ENCODE results near the gene HECTD4. TPM values are rescaled to one million over a fixed set of nuclear protein-coding genes. Genes with fewer than 3 reads are reported as not detected.

HECTD4 gene
- total RNA-seq, 1 experiment from 2014 or later: 31.2 TPM

DNA sequence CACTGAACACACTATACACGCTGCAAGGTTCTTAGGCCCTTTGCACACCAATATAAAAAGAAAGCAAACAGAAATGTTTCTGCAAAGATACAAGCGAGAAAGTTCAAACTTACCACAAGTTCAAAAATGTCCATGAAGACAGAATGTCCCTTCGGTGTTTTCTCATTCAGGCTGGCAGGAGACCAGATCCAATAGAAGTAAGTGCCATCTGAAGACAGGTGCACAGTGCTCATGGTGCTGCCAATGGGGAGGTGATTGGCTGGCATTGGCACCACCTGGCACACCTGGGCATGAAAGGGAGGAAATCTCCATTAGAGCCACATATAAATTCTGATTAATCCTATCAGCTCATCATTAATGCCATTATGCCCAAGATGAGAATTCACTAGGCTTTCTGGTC lies 76.3 kb downstream of the HECTD4 start:
- no peaks in the 10 kb centered on the region for H3K27me3 ChIP-seq (ENCODE audit: insufficient read depth, low read length)
- intact Hi-C loops (cut with micrococcal nuclease): no loop called here
- H3K79me2 ChIP-seq (ENCODE audit: insufficient read depth, low read length): no peaks in the 10 kb centered on the region
- no peaks in the 10 kb centered on the region for H3K36me3 ChIP-seq (ENCODE audit: control insufficient read depth in 1 of 2, insufficient read depth in 2 of 2, low read length in 2 of 2)
- H3K4me2 ChIP-seq (ENCODE audit: low read length): no peak overlapping the region
- RAD21 ChIA-PET (ENCODE audit: low non-redundant PET in 1 of 2, low total read pairs in 2 of 2, uncharacterized antibody in 2 of 2, unreplicated experiment in 2 of 2): no interaction called here
- H3K27ac ChIP-seq (ENCODE audit: low read depth, low read length): no peak overlapping the region
- BruUV-seq (replicated peaks): no TSS peak
- ATAC-seq: no peak
- DNase-seq (ENCODE audit: low read depth, low spot score): no peak
- no peak overlapping the region for H2AFZ ChIP-seq (ENCODE audit: low read depth, low read length, poor library complexity, severe bottlenecking)
- POLR2A ChIA-PET: no interaction called here
- CTCF ChIA-PET: no interaction called here
- H4K20me1 ChIP-seq (ENCODE audit: insufficient read depth): 0 out of 2 replicates have a peak, but pooled peaks cover 4% of the 10 kb centered on the region
- no peak overlapping the region for H3K9ac ChIP-seq (ENCODE audit: low read length)
- H3K9me3 ChIP-seq (ENCODE audit: control insufficient read depth in 1 of 2, insufficient read depth in 1 of 2, low read depth in 1 of 2, low read length in 2 of 2): no peaks in the 10 kb centered on the region
- H3K4me1 ChIP-seq (ENCODE audit: control insufficient read depth in 1 of 2, insufficient read depth in 2 of 2, low read length in 2 of 2): no peaks in the 10 kb centered on the region
- no peak overlapping the region for H3K4me3 ChIP-seq (replicated peaks in 1 of 2; ENCODE audit: low read depth in 1 of 2, low read length in 2 of 2)
- no peaks in the 10 kb centered on the region for H3K9me2 ChIP-seq (ENCODE audit: insufficient read depth)
- TF ChIP-seq EGR1 (IDR thresholded peaks at IDR 0.05; ENCODE audit: low read depth): no peak

DNA sequence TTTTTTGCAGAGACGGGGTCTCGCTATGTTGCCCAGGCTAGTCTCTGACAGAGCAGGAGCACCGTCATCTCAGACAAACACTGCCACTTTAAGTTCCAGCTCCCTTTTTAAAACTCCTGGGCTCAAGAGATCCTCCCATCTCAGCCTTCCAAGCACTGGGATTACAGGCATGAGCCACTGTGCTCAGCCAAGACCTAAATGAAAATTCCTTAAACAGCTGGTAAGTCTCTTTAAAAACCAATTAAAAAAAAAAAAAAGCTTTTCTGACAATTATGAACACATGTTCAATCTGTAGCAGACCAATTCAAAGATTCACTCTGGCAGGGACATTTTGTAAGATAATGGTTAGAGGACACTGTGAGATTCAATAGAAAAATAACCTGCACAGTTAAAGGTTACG lies 77.8 kb downstream of the HECTD4 start:
- no peak overlapping the region for H3K9ac ChIP-seq (ENCODE audit: low read length)
- no peak overlapping the region for H3K27ac ChIP-seq (ENCODE audit: low read depth, low read length)
- no peaks in the 10 kb centered on the region for H3K9me2 ChIP-seq (ENCODE audit: insufficient read depth)
- H3K9me3 ChIP-seq (ENCODE audit: control insufficient read depth in 1 of 2, insufficient read depth in 1 of 2, low read depth in 1 of 2, low read length in 2 of 2): no peaks in the 10 kb centered on the region
- no TSS peak for BruUV-seq (replicated peaks)
- DNase-seq (ENCODE audit: low read depth, low spot score): no peak
- H3K4me2 ChIP-seq (ENCODE audit: low read length): no peak overlapping the region
- ChIA-PET POLR2A (no interaction called here), CTCF (no interaction called here), RAD21 (ENCODE audit: low non-redundant PET in 1 of 2, low total read pairs in 2 of 2, uncharacterized antibody in 2 of 2, unreplicated experiment in 2 of 2) (no interaction called here)
- no peak overlapping the region for H2AFZ ChIP-seq (ENCODE audit: low read depth, low read length, poor library complexity, severe bottlenecking)
- H3K79me2 ChIP-seq (ENCODE audit: insufficient read depth, low read length): no peaks in the 10 kb centered on the region
- H3K36me3 ChIP-seq (ENCODE audit: control insufficient read depth in 1 of 2, insufficient read depth in 2 of 2, low read length in 2 of 2): no peaks in the 10 kb centered on the region
- no peak for ATAC-seq
- no peaks in the 10 kb centered on the region for H3K27me3 ChIP-seq (ENCODE audit: insufficient read depth, low read length)
- no peaks in the 10 kb centered on the region for H3K4me1 ChIP-seq (ENCODE audit: control insufficient read depth in 1 of 2, insufficient read depth in 2 of 2, low read length in 2 of 2)
- TF ChIP-seq FOSL1 (IDR thresholded peaks at IDR 0.05; ENCODE audit: low read depth) (no peak), CEBPB (IDR thresholded peaks at IDR 0.05; ENCODE audit: low read depth) (no peak)
- TF ChIP-seq, protein P1, sequence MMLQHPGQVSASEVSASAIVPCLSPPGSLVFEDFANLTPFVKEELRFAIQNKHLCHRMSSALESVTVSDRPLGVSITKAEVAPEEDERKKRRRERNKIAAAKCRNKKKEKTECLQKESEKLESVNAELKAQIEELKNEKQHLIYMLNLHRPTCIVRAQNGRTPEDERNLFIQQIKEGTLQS (IDR thresholded peaks at IDR 0.05): no peak
- TF ChIP-seq, protein P2, sequence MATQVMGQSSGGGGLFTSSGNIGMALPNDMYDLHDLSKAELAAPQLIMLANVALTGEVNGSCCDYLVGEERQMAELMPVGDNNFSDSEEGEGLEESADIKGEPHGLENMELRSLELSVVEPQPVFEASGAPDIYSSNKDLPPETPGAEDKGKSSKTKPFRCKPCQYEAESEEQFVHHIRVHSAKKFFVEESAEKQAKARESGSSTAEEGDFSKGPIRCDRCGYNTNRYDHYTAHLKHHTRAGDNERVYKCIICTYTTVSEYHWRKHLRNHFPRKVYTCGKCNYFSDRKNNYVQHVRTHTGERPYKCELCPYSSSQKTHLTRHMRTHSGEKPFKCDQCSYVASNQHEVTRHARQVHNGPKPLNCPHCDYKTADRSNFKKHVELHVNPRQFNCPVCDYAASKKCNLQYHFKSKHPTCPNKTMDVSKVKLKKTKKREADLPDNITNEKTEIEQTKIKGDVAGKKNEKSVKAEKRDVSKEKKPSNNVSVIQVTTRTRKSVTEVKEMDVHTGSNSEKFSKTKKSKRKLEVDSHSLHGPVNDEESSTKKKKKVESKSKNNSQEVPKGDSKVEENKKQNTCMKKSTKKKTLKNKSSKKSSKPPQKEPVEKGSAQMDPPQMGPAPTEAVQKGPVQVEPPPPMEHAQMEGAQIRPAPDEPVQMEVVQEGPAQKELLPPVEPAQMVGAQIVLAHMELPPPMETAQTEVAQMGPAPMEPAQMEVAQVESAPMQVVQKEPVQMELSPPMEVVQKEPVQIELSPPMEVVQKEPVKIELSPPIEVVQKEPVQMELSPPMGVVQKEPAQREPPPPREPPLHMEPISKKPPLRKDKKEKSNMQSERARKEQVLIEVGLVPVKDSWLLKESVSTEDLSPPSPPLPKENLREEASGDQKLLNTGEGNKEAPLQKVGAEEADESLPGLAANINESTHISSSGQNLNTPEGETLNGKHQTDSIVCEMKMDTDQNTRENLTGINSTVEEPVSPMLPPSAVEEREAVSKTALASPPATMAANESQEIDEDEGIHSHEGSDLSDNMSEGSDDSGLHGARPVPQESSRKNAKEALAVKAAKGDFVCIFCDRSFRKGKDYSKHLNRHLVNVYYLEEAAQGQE (IDR thresholded peaks at IDR 0.05; ENCODE audit: low read depth): no peak
- H4K20me1 ChIP-seq (ENCODE audit: insufficient read depth): 0 out of 2 replicates have a peak, but pooled peaks cover 4% of the 10 kb centered on the region
- H3K4me3 ChIP-seq (replicated peaks in 1 of 2; ENCODE audit: low read depth in 1 of 2, low read length in 2 of 2): no peak overlapping the region
- intact Hi-C loops (cut with micrococcal nuclease): no loop called here
